GM23338 (cell line): ENCODE measurements around the gene PCDHA3. TPM values are rescaled to one million over a fixed set of nuclear protein-coding genes. Genes with fewer than 3 reads are reported as not detected.

Experiments
- ATAC-seq: fragments of 200-7000 bp; cut with Tn5 transposase; 3 replicates; pipeline ENCODE4 v1.9.1; 2020
- DNase-seq: peaks from one replicate; pipeline ENCODE4 v3.0.0-alpha.2; 2015; ENCODE audit warnings: low spot score
- H2AFZ ChIP-seq: fragments of 200-600 bp; sonication (generic); 2 replicates; pipeline ENCODE4 v1.8.0; 2016; ENCODE audit warnings: antibody characterized with exemption, mild to moderate bottlenecking, moderate library complexity
- H3F3A ChIP-seq: fragments of 200-600 bp; sonication (generic); replicated peaks from 2 replicates; pipeline ENCODE4 v1.8.0; 2017; ENCODE audit warnings: antibody characterized with exemption, mixed run types, low read depth
- H3K27ac ChIP-seq: fragments of 200-600 bp; sonication (generic); 2 replicates; pipeline ENCODE4 v1.6.1; 2016; ENCODE audit warnings: low read depth
- H3K27me3 ChIP-seq: fragments of 200-600 bp; sonication (generic); 2 replicates; pipeline ENCODE4 v1.8.0; 2016; ENCODE audit warnings: mild to moderate bottlenecking, mixed run types, moderate library complexity; ENCODE audit not compliant: insufficient read depth
- H3K36me3 ChIP-seq: fragments of 200-600 bp; sonication (generic); 2 replicates; pipeline ENCODE4 v1.8.0; 2016; ENCODE audit warnings: mild to moderate bottlenecking; ENCODE audit not compliant: insufficient read depth
- H3K4me1 ChIP-seq: fragments of 200-600 bp; sonication (generic); 2 replicates; pipeline ENCODE4 v1.8.0; 2016; ENCODE audit warnings: mild to moderate bottlenecking, moderate library complexity; ENCODE audit not compliant: insufficient read depth
- H3K4me2 ChIP-seq: fragments of 200-600 bp; sonication (generic); 2 replicates; pipeline ENCODE4 v1.7.1; 2017; ENCODE audit warnings: mixed run types
- H3K4me3 ChIP-seq: fragments of 200-600 bp; sonication (generic); 2 replicates; pipeline ENCODE4 v1.6.1; 2016; ENCODE audit warnings: mixed run types
- H3K79me2 ChIP-seq: fragments of 200-600 bp; sonication (generic); replicated peaks from 2 replicates; pipeline ENCODE4 v1.8.0; 2017; ENCODE audit warnings: mild to moderate bottlenecking; ENCODE audit not compliant: insufficient read depth
- H3K9me2 ChIP-seq: fragments of 200-600 bp; sonication (generic); 2 replicates; pipeline ENCODE4 v1.8.0; 2017; ENCODE audit not compliant: insufficient read depth
- H4K20me1 ChIP-seq: fragments of 200-600 bp; sonication (generic); replicated peaks from 2 replicates; pipeline ENCODE4 v1.8.0; 2017; ENCODE audit warnings: mild to moderate bottlenecking; ENCODE audit not compliant: insufficient read depth
- H3K27ac Mint-ChIP-seq: 2 replicates; pipeline ENCODE4 v1.8.0; 2020; ENCODE audit warnings: inconsistent platforms, mild to moderate bottlenecking, moderate library complexity, mixed read lengths
- H3K27me3 Mint-ChIP-seq: 3 replicates; pipeline ENCODE4 v1.8.0; 2022; ENCODE audit warnings: low read depth, mild to moderate bottlenecking, moderate library complexity, mixed read lengths, inconsistent platforms; ENCODE audit not compliant: insufficient read depth, poor library complexity
- H3K36me3 Mint-ChIP-seq: 3 replicates; pipeline ENCODE4 v1.8.0; 2021; ENCODE audit warnings: low read depth, mild to moderate bottlenecking, inconsistent platforms, moderate library complexity, mixed read lengths
- H3K4me1 Mint-ChIP-seq: 3 replicates; pipeline ENCODE4 v1.8.0; 2020; ENCODE audit warnings: mild to moderate bottlenecking, inconsistent platforms, mixed read lengths
- H3K4me3 Mint-ChIP-seq: 3 replicates; pipeline ENCODE4 v1.8.0; 2021; ENCODE audit warnings: moderate library complexity, mild to moderate bottlenecking, inconsistent platforms, mixed read lengths
- H3K9me3 Mint-ChIP-seq: 3 replicates; pipeline ENCODE4 v1.8.0; 2020; ENCODE audit warnings: moderate library complexity, mild to moderate bottlenecking, inconsistent platforms, mixed read lengths
- EZH2 ChIP-seq: fragments of 200-600 bp; sonication (generic); IDR thresholded peaks from one replicate; pipeline ENCODE4 v1.8.0; 2017; ENCODE audit warnings: antibody characterized with exemption, mild to moderate bottlenecking, low read depth; ENCODE audit not compliant: unreplicated experiment
- JUNB ChIP-seq: IDR thresholded peaks from one replicate; pipeline ENCODE4 v1.6.1; 2016; ENCODE audit warnings: antibody characterized with exemption; ENCODE audit not compliant: unreplicated experiment
- POLR2AphosphoS5 ChIP-seq: IDR thresholded peaks from 2 replicates; pipeline ENCODE4 v1.6.1; 2016; ENCODE audit warnings: antibody characterized with exemption, low read depth
- STAT1 ChIP-seq: IDR thresholded peaks from one replicate; pipeline ENCODE4 v1.6.1; 2016; ENCODE audit warnings: antibody characterized with exemption; ENCODE audit not compliant: unreplicated experiment
- ZNF114 ChIP-seq: fragments of 250-450 bp; sonication (Bioruptor Pico); IDR thresholded peaks from 2 replicates; pipeline ENCODE4 v1.5.0; 2020; ENCODE audit warnings: mild to moderate bottlenecking, moderate library complexity
- ZNF462 ChIP-seq: fragments of 250-450 bp; sonication (Bioruptor Pico); IDR thresholded peaks from 2 replicates; pipeline ENCODE4 v1.5.0; 2020; ENCODE audit warnings: mild to moderate bottlenecking, moderate library complexity
- polyA plus RNA-seq: library from polyadenylated mRNA; unstranded; fragments of >200 nt; fragmentation: Nextera tagmentation; extraction: Ambion mirVana; gene quantifications from 2 replicates; pipeline ENCODE4 v1.2.1, GENCODE V29; 2016
- total RNA-seq: library from RNA; depleted of rRNA; stranded (reverse); fragments of >200 nt; shearing (Covaris generic); gene quantifications from 2 replicates; pipeline ENCODE4 v1.2.3, GENCODE V29; 2014
- TF ChIP-seq, protein P1 (sequence below), 2 experiments: fragments of 200-600 bp in 1 of 2; sonication (generic) in 1 of 2; conservative IDR thresholded peaks; 2 replicates each; pipeline versions ENCODE4 v1.5.1 to v1.6.1; 2016 to 2017; ENCODE audit warnings: antibody characterized with exemption in 2 of 2, low read depth in 2 of 2, mild to moderate bottlenecking in 2 of 2, moderate library complexity in 1 of 2
- TF ChIP-seq, protein P2 (sequence below): IDR thresholded peaks from one replicate; pipeline ENCODE4 v1.6.1; 2018; ENCODE audit warnings: antibody characterized with exemption; ENCODE audit not compliant: unreplicated experiment

Gene PCDHA3
- total and polyA plus RNA-seq, 2 experiments from 2014 or later: 0.87 to 4.0 TPM

- TF ChIP-seq ZNF462 (CRISPR knock-in tag): no peak
Observed at GRCh38 chr5:140821375-140822280, 20.8 kb downstream of the PCDHA3 start, which contains the start of gene PCDHA5 (continued).

- no peak overlapping the region for H2AFZ ChIP-seq
- no peak for ATAC-seq
- Mint-ChIP-seq H3K27ac (no peak overlapping the region), H3K9me3 (peaks cover 3% of the 10 kb centered on the region; the same call in 1 of the 3 replicates), H3K4me3 (no peak overlapping the region; the same call in 2 of the 3 replicates), H3K4me1 (no peaks in the 10 kb centered on the region; the same call in 2 of the 3 replicates), H3K36me3 (peaks cover 11% of the 10 kb centered on the region), H3K27me3 (no peaks in the 10 kb centered on the region)
- no peak overlapping the region for H3K4me2 ChIP-seq
- no peak overlapping the region for H3K4me3 ChIP-seq
- no peaks in the 10 kb centered on the region for H3K9me2 ChIP-seq
- no peaks in the 10 kb centered on the region for H3K79me2 ChIP-seq
- H3F3A ChIP-seq: no peaks in the 10 kb centered on the region
- H3K4me1 ChIP-seq: no peaks in the 10 kb centered on the region
- no peak overlapping the region for H3K27ac ChIP-seq
- H3K36me3 ChIP-seq: no peaks in the 10 kb centered on the region
- no peaks in the 10 kb centered on the region for H3K27me3 ChIP-seq
- no peaks in the 10 kb centered on the region for H4K20me1 ChIP-seq
- no peak for DNase-seq
- TF ChIP-seq, protein P1, sequence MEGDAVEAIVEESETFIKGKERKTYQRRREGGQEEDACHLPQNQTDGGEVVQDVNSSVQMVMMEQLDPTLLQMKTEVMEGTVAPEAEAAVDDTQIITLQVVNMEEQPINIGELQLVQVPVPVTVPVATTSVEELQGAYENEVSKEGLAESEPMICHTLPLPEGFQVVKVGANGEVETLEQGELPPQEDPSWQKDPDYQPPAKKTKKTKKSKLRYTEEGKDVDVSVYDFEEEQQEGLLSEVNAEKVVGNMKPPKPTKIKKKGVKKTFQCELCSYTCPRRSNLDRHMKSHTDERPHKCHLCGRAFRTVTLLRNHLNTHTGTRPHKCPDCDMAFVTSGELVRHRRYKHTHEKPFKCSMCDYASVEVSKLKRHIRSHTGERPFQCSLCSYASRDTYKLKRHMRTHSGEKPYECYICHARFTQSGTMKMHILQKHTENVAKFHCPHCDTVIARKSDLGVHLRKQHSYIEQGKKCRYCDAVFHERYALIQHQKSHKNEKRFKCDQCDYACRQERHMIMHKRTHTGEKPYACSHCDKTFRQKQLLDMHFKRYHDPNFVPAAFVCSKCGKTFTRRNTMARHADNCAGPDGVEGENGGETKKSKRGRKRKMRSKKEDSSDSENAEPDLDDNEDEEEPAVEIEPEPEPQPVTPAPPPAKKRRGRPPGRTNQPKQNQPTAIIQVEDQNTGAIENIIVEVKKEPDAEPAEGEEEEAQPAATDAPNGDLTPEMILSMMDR (conservative IDR thresholded peaks at IDR 0.05; ENCODE audit: low read depth in 2 of 2): no peak; a peak in 1 of 4 replicates
- TF ChIP-seq STAT1 (no peak), POLR2AphosphoS5 (no peak), EZH2 (no peak), ZNF114 (CRISPR knock-in tag) (no peak), JUNB (no peak)
- TF ChIP-seq, protein P2, sequence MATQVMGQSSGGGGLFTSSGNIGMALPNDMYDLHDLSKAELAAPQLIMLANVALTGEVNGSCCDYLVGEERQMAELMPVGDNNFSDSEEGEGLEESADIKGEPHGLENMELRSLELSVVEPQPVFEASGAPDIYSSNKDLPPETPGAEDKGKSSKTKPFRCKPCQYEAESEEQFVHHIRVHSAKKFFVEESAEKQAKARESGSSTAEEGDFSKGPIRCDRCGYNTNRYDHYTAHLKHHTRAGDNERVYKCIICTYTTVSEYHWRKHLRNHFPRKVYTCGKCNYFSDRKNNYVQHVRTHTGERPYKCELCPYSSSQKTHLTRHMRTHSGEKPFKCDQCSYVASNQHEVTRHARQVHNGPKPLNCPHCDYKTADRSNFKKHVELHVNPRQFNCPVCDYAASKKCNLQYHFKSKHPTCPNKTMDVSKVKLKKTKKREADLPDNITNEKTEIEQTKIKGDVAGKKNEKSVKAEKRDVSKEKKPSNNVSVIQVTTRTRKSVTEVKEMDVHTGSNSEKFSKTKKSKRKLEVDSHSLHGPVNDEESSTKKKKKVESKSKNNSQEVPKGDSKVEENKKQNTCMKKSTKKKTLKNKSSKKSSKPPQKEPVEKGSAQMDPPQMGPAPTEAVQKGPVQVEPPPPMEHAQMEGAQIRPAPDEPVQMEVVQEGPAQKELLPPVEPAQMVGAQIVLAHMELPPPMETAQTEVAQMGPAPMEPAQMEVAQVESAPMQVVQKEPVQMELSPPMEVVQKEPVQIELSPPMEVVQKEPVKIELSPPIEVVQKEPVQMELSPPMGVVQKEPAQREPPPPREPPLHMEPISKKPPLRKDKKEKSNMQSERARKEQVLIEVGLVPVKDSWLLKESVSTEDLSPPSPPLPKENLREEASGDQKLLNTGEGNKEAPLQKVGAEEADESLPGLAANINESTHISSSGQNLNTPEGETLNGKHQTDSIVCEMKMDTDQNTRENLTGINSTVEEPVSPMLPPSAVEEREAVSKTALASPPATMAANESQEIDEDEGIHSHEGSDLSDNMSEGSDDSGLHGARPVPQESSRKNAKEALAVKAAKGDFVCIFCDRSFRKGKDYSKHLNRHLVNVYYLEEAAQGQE: no peak
Observed at GRCh38 chr5:140822281-140822629, 21.4 kb downstream of the PCDHA3 start.
